ENCODE measurements around the gene ELL. TPM values are rescaled to one million over a fixed set of nuclear protein-coding genes. Genes with fewer than 3 reads are reported as not detected.

ELL gene
- total RNA-seq, 1 donor from 2014 or later = 25.3 TPM

DNA sequence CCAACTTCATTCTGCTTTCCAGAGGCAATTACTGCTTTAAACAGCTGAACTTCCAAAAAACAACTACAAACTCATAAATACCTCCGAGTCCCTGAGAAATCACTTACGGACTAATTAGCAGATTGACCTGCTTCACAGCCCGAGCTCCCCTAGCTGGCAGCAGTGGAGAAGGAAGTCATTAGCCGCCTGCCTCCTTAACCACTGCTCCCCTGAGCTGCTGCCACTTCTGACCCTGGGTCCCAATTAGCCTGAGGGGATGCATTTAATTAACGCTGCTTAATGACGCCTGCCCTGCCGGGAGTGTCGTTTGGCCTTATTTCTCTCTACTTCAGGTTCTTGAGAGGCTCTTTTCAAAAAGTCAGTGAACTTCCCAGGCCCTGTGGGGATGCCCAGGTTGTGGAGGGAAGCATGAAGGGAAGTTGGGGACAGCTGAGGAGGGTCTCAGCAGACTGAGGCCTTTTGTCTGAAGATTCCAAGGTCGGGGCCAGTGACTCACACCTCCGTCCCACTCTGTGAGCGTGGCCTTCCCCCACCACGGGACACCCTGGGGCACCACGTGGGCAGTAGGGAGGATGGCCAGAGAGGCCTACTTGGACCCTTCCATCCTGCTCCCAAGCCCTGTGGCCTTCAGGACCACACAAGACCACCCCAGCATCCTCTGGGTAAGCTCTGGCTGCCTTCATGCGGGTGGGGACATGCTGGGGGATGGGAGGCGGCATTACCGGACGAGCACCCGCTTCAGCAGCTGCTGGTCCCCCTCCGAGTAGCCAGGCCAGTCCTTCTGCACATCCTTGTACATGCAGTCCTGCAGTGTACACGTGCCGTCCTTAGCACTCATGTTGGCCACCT lies 64.2 kb downstream of the ELL start:
- no peaks in the 10 kb centered on the region for H3K27me3 ChIP-seq
- DNase-seq (ENCODE audit: extremely low spot score in 2 of 2) = no peak
- H3K27ac ChIP-seq = peak overlapping the region; percentile 28
- intact Hi-C loops (cut with DNase I) = no loop called here
- H3K4me1 ChIP-seq = peaks cover 33% of the 10 kb centered on the region
- no peak overlapping the region for H3K4me3 ChIP-seq
- peaks cover 0 to 22% of the 10 kb centered on the region in 2 donors for H3K36me3 ChIP-seq
- no peaks in the 10 kb centered on the region for H3K9me3 ChIP-seq
- TF ChIP-seq POLR2AphosphoS5 (IDR thresholded peaks at IDR 0.05; ENCODE audit: insufficient read depth in 1 of 2, low read depth in 1 of 2) = no peak
- TF ChIP-seq, protein P1, sequence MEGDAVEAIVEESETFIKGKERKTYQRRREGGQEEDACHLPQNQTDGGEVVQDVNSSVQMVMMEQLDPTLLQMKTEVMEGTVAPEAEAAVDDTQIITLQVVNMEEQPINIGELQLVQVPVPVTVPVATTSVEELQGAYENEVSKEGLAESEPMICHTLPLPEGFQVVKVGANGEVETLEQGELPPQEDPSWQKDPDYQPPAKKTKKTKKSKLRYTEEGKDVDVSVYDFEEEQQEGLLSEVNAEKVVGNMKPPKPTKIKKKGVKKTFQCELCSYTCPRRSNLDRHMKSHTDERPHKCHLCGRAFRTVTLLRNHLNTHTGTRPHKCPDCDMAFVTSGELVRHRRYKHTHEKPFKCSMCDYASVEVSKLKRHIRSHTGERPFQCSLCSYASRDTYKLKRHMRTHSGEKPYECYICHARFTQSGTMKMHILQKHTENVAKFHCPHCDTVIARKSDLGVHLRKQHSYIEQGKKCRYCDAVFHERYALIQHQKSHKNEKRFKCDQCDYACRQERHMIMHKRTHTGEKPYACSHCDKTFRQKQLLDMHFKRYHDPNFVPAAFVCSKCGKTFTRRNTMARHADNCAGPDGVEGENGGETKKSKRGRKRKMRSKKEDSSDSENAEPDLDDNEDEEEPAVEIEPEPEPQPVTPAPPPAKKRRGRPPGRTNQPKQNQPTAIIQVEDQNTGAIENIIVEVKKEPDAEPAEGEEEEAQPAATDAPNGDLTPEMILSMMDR (IDR thresholded peaks at IDR 0.05) = no peak
- no peak for TF ChIP-seq POLR2A (IDR thresholded peaks at IDR 0.05)

DNA sequence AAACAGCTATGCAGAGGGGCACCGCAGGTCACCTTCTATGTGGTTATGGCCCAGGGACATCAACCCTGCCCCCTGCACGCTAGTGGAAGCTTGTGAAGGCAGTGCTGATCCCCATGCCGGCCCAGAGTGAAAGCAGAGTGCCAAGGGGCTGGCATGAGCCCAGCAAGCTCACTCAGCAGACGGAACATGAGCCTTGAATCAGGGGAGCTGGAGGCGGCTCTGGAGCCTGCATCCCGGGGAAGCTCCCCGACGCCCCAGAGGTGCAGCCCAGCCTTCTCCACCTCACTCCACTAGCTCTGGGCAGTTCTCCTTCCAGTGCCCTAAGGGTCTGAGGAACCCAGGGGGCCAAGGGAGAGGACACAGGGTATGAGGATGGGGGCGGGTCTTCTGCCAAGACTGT lies 64.9 kb downstream of the ELL start:
- Histone ChIP-seq H3K4me3 (no peak overlapping the region), H3K36me3 (peaks cover 0 to 22% of the 10 kb centered on the region in 2 donors), H3K27ac (peak overlapping the region; percentile 28), H3K9me3 (no peaks in the 10 kb centered on the region), H3K27me3 (no peaks in the 10 kb centered on the region), H3K4me1 (peaks cover 32% of the 10 kb centered on the region)
- DNase-seq (ENCODE audit: extremely low spot score in 2 of 2) = no peak
- intact Hi-C loops (cut with DNase I) = no loop called here
- TF ChIP-seq POLR2AphosphoS5 (IDR thresholded peaks at IDR 0.05; ENCODE audit: insufficient read depth in 1 of 2, low read depth in 1 of 2) (no peak), POLR2A (IDR thresholded peaks at IDR 0.05) (no peak)
- TF ChIP-seq, protein P1 (IDR thresholded peaks at IDR 0.05) = no peak

DNA sequence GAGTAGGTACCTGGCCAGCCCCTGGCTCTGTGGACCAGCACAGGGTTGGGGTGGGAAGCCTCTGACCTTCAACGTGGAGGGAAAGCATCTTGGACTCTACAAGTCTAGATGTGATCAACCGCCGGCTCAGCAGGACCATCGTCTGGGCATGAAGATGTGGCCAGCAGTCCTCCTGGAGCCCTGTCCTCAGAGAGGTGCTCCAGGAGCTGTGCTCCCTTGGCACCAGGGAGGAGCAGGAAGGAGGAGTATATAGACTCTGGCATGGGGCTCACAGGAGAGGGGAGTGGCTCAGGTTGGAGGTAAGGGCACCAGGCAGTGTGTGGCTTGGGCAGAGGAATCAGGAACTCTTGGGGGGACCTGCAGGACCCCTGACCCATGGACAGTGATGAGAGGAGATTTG lies 65.6 kb downstream of the ELL start:
- no peak overlapping the region for H3K27ac ChIP-seq
- DNase-seq (ENCODE audit: extremely low spot score in 2 of 2) = no peak
- H3K4me1 ChIP-seq = peaks cover 28% of the 10 kb centered on the region
- TF ChIP-seq POLR2A (IDR thresholded peaks at IDR 0.05) (no peak), POLR2AphosphoS5 (IDR thresholded peaks at IDR 0.05; ENCODE audit: insufficient read depth in 1 of 2, low read depth in 1 of 2) (no peak)
- TF ChIP-seq, protein P1 (IDR thresholded peaks at IDR 0.05) = no peak
- intact Hi-C loops (cut with DNase I) = no loop called here
- peaks cover 0 to 21% of the 10 kb centered on the region in 2 donors for H3K36me3 ChIP-seq
- no peak overlapping the region for H3K4me3 ChIP-seq
- no peaks in the 10 kb centered on the region for H3K27me3 ChIP-seq
- H3K9me3 ChIP-seq = no peaks in the 10 kb centered on the region

DNA sequence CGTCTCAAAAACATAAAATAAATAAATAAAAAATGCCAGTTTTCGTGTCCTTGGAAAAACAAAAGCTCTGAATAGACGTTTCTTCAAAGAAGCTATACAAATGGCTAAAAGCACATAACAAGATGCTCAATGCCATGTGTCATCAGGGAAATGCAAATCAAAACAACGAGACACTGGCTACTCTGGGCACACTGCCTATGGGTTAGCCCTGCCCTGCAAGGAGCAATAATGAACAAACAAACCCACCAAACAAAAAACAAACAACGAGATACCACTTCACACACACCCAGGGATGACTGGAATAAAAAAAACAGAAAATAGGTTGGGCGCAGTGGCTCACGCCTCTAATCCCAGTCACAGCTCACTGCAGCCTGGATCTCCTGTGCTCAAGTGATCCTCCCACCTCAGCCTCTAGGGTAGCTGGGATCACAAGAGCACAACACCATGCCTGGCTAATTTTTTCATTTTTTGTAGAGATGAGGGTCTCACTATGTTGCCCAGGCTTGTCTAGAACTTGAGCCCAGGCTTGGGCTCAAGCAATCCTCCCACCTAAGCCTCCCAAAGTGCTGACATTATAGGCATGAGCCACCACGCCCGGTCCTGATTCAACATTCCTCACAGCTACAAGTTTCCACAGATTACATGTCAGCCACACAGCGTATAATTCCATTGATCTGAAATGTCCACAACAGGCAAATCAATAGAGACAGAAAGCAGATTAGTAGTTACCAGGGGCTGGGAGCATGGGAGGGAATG lies 68.4 kb downstream of the ELL start:
- intact Hi-C loops (cut with DNase I) = loop anchor here (5.0 kb wide), 1 partner anchor 139 kb away; no protein-coding TSS in a partner anchor

More for the DNA sequence above, 68.4 kb downstream of the ELL start:
- Histone ChIP-seq H3K9me3 (no peaks in the 10 kb centered on the region), H3K4me1 (peaks cover 16% of the 10 kb centered on the region), H3K27ac (no peak overlapping the region), H3K36me3 (peaks cover 0 to 38% of the 10 kb centered on the region in 2 donors), H3K27me3 (no peaks in the 10 kb centered on the region), H3K4me3 (no peak overlapping the region)
- TF ChIP-seq POLR2A (IDR thresholded peaks at IDR 0.05) = no peak
- TF ChIP-seq, protein P1 (IDR thresholded peaks at IDR 0.05) = no peak
- TF ChIP-seq POLR2AphosphoS5 (IDR thresholded peaks at IDR 0.05; ENCODE audit: insufficient read depth in 1 of 2, low read depth in 1 of 2) = no peak
- no peak for DNase-seq (ENCODE audit: extremely low spot score in 2 of 2)
